ENCODE data around the gene SUPT5H. TPM values are rescaled to one million over a fixed set of nuclear protein-coding genes. Genes with fewer than 3 reads are reported as not detected.
A peak's percentile ranks its signal among the peaks of the same experiment; 100 is the strongest.

SUPT5H gene
- total and polyA plus RNA-seq, 2 of the 13 experiments (the other 11 are each of a cell fraction or from before 2014, with no cell fraction given), result 48.2 to 51.7 TPM

GRCh38 chr19:39474139-39474620, 28.8 kb downstream of the SUPT5H start (continued):
- TF ChIP-seq ZNF687 (CRISPR knock-in tag; IDR thresholded peaks at IDR 0.05) (peak; percentile 53), ZFAT (CRISPR knock-in tag; conservative IDR thresholded peaks at IDR 0.05) (no peak), BCL6 (CRISPR knock-in tag; IDR thresholded peaks at IDR 0.05) (no peak), ZNF777 (CRISPR knock-in tag; IDR thresholded peaks at IDR 0.05) (no peak), STAG1 (CRISPR knock-in tag; IDR thresholded peaks at IDR 0.05) (peak; percentile 38), MLX (CRISPR knock-in tag; IDR thresholded peaks at IDR 0.05) (no peak), DMAP1 (CRISPR knock-in tag; IDR thresholded peaks at IDR 0.05) (no peak), THAP9 (CRISPR knock-in tag; IDR thresholded peaks at IDR 0.05; ENCODE audit: borderline replicate concordance) (peak; percentile 44; the same call in 1 of the 2 replicates), CTCF (CRISPR knock-in tag; IDR thresholded peaks at IDR 0.05) (peak; percentile 90), E2F2 (CRISPR knock-in tag; IDR thresholded peaks at IDR 0.05; ENCODE audit: borderline replicate concordance) (no peak), SMC3 (IDR thresholded peaks at IDR 0.05; ENCODE audit: low read length) (peak; percentile 20; the same call in 1 of the 2 replicates), TEF (CRISPR knock-in tag; IDR thresholded peaks at IDR 0.05) (no peak), ZNF615 (CRISPR knock-in tag; IDR thresholded peaks at IDR 0.05; ENCODE audit: borderline replicate concordance) (no peak), CENPT (CRISPR knock-in tag; IDR thresholded peaks at IDR 0.05; ENCODE audit: low read depth) (no peak), ZNF44 (CRISPR knock-in tag; IDR thresholded peaks at IDR 0.05) (no peak), GTF3A (CRISPR knock-in tag; conservative IDR thresholded peaks at IDR 0.05) (no peak), ZNF460 (CRISPR knock-in tag; IDR thresholded peaks at IDR 0.05; ENCODE audit: borderline replicate concordance) (no peak)
